GM10248 (cell line): ENCODE data around the gene MYH16.
"Not testable (repeated sequence)": the region's sequence is repeated elsewhere in the genome, so short reads cannot be mapped to it uniquely, and the experiment has no call there.

Source experiments
- CTCF ChIA-PET: fragments of 300-600 bp; sonication (Branson Sonifier 250); formaldehyde crosslinking; extraction: SDS; loops from one replicate; lab custom pipeline; 2021; ENCODE audit warnings: antibody characterized with exemption; lab: Yijun Ruan, JAX
- POLR2A ChIA-PET: fragments of 350-650 bp; sonication (Branson Sonifier 250); formaldehyde crosslinking; extraction: SDS; loops from one replicate; lab custom pipeline; 2020; ENCODE audit warnings: antibody characterized with exemption; lab: Yijun Ruan, JAX
- DNase-seq: peaks from one replicate; pipeline ENCODE4 v3.0.0; 2012; ENCODE audit errors: extremely low spot score
- CTCF ChIP-seq: IDR thresholded peaks from 2 replicates; pipeline ENCODE4 v1.5.1; 2012; ENCODE audit warnings: mild to moderate bottlenecking, low read depth; ENCODE audit errors: extremely low read depth, missing control alignments, control extremely low read depth

The MYH16 gene

GRCh38 chr7:99312316-99313203 is 39.9 kb downstream of the MYH16 start:
- CTCF ChIA-PET: interaction anchor here (0.7 to 3.7 kb wide), 24 partner anchors 8 to 274 kb away, joined by 3 to 36 read pairs (median 4); partner anchors contain the start of gene ARPC1A
- POLR2A ChIA-PET: no interaction called here
- DNase-seq: peak; percentile 74
- TF ChIP-seq CTCF: peak; percentile 87

DNA sequence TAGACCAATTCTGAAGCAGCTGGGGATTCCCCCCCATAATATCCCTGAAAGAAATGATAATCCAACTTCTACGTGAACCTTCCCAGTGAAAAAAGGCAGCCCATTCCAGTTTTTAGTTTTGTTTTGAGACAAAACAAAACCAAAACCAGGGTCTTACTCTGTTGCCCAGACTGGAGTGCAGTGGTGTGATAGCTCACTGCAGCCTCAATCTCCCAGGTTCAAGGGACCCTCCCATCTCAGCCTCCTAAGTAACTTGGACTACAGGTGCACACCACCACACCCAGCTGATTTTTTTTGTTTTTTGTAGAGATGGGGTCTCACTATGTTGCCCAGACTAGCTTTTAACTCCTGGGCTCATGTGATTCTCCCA is 40.5 kb downstream of the MYH16 start:
- no peak for DNase-seq
- ChIA-PET POLR2A (no interaction called here), CTCF (interaction anchor here (0.7 to 3.7 kb wide), 22 partner anchors 9 to 441 kb away, joined by 3 to 36 read pairs (median 3); partner anchors contain the start of gene ARPC1A)
- TF ChIP-seq CTCF: no peak

DNA sequence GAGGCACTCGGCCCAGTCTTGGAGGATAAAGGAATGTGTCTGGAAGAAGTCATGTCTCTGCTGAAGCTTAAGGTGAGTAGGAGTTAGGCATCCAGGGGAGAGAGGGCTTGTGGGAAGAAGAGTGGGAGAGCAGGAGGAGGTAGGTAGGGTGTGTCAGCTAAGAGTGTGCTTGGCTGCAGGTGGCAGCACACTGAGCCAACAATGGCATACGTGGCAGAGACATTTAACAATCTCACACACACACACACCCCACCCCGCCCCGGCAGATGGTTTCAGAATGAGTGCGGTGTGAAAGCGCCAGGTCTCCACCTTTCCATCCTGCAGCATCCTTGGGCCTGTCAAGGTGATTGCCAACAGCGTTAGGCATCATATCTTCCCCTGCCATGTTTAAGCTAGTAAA is 41.9 kb downstream of the MYH16 start:
- POLR2A ChIA-PET: no interaction called here
- CTCF ChIA-PET: interaction anchor here (0.7 to 3.7 kb wide), 3 partner anchors 38 to 276 kb away, joined by 3 to 36 read pairs (median 6); no protein-coding TSS in a partner anchor
- TF ChIP-seq CTCF: no peak
- peak; percentile 38 for DNase-seq

- ChIA-PET CTCF (interaction anchor here (2.4 kb wide), 1 partner anchor 9 kb away, joined by 12 read pairs; no protein-coding TSS in a partner anchor), POLR2A (no interaction called here)
- no peak for DNase-seq
- TF ChIP-seq CTCF: no peak
Measured at GRCh38 chr7:99320371-99320770, 47.7 kb downstream of the MYH16 start.

DNA sequence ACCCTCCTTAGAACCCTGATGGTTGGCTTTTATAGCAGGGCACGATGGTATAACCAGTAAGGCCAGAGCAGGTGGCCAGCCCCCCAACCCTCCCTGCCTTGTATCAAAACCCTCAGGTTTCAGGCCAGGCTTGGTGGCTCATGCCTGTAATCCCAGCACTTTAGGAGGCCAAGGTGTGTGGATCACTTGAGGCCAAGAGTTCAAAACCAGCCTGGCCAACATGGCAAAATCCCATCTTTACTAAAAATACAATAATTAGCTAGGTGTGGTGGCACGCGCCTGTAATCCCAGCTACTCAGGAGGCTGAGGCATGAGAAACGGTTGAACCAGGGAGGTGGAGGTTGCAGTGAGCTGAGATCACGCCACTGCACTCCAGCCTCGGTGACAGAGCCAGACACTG is 50.0 kb downstream of the MYH16 start:
- DNase-seq: not testable (repeated sequence)
- ChIA-PET CTCF (interaction anchor here (0.9 kb wide), 1 partner anchor 9 kb away, joined by 3 read pairs; no protein-coding TSS in a partner anchor), POLR2A (interaction anchor here (0.6 kb wide), 1 partner anchor 77 kb away, joined by 3 read pairs; no protein-coding TSS in a partner anchor)

DNA sequence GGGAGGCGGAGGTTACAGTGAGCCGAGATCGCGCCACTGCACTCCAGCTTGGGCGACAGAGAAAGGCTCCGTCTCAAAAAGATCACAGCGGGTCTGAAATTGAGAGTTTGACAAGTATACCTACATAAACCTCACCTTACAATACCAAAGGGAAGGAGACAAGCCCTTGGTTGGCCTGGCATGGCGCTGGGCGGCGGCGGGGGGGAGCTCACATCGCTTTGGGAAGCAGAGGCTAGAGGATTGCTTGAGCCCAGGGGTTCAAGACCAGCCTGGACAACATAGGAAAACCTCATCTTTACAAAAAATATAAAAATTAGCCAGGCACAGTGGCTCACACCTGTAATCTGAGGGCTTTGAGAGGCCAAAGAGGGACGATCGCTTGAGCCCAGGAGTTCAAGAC is 51.9 kb downstream of the MYH16 start:
- DNase-seq: no peak
- POLR2A ChIA-PET: no interaction called here
- CTCF ChIA-PET: no interaction called here

More for the DNA sequence above, 51.9 kb downstream of the MYH16 start:
- no peak for TF ChIP-seq CTCF
